ENCODE data around the gene ERO1B.

DNA sequence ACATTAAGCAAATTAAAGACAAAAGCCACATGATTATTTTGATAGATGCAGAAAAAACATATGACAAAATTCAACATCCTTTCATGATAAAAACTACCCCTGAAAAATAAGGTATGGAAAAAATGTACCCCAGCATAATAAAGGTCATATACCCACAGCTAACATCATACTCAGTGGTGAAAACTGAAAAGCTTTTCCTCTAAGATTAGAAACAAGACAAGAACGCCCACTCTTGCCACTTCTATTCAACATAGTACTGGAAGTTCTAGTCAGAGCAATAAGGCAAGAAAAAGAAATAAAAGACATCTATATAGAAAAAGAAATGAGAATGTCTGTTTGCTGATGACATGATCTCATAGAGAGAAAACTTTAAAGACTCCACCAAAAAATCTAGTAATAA, 20.7 kb downstream of the ERO1B start:
- TF ChIP-seq, protein P1, sequence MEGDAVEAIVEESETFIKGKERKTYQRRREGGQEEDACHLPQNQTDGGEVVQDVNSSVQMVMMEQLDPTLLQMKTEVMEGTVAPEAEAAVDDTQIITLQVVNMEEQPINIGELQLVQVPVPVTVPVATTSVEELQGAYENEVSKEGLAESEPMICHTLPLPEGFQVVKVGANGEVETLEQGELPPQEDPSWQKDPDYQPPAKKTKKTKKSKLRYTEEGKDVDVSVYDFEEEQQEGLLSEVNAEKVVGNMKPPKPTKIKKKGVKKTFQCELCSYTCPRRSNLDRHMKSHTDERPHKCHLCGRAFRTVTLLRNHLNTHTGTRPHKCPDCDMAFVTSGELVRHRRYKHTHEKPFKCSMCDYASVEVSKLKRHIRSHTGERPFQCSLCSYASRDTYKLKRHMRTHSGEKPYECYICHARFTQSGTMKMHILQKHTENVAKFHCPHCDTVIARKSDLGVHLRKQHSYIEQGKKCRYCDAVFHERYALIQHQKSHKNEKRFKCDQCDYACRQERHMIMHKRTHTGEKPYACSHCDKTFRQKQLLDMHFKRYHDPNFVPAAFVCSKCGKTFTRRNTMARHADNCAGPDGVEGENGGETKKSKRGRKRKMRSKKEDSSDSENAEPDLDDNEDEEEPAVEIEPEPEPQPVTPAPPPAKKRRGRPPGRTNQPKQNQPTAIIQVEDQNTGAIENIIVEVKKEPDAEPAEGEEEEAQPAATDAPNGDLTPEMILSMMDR (IDR thresholded peaks at IDR 0.05): no peak
- no peak for TF ChIP-seq POLR2AphosphoS5 (IDR thresholded peaks at IDR 0.05)
